GM12801 (cell line): ENCODE data around the gene SPATA4.

Source experiments
- CTCF ChIP-seq: IDR thresholded peaks from one replicate; pipeline ENCODE4 v1.5.1; 2011; ENCODE audit warnings: control low read depth; ENCODE audit not compliant: insufficient read length; ENCODE audit errors: extremely low read depth

The SPATA4 gene

GRCh38 chr4:176150704-176151103, 44.7 kb downstream of the SPATA4 start:
- no peak for TF ChIP-seq CTCF

GRCh38 chr4:176150356-176150682, 45.1 kb downstream of the SPATA4 start:
- no peak for TF ChIP-seq CTCF

- TF ChIP-seq CTCF, result no peak
These were observed 45.6 kb downstream of the SPATA4 start for GRCh38 chr4:176149680-176150355.

- no peak for TF ChIP-seq CTCF
These were observed 53.1 kb downstream of the SPATA4 start for GRCh38 chr4:176142253-176142652.

GRCh38 chr4:176139518-176139917, 55.9 kb downstream of the SPATA4 start:
- no peak for TF ChIP-seq CTCF

- no peak for TF ChIP-seq CTCF
These were observed 57.8 kb downstream of the SPATA4 start for GRCh38 chr4:176137631-176138030.

GRCh38 chr4:176134670-176135069, 60.7 kb downstream of the SPATA4 start:
- TF ChIP-seq CTCF, result no peak
